Pulmonary artery endothelial cell (primary cell): ENCODE data around the gene TLN1. TPM values are rescaled to one million over a fixed set of nuclear protein-coding genes. Genes with fewer than 3 reads are reported as not detected.

ENCODE experiments used
- total RNA-seq: library from RNA; depleted of rRNA; stranded (reverse); fragments of >200 nt; gene quantifications from 2 replicates; pipeline ENCODE4 v1.2.3, GENCODE V29; 2014

The TLN1 gene
- total RNA-seq, 1 donor from 2014 or later = 314 TPM

Other genes starting within 250 kb of the TLN1 start
- gene RUSC2, start 242.1 kb downstream of the TLN1 start, total RNA-seq = 16.7 and 21.3 TPM in 2 replicates
- 4.3 and 6.9 TPM in 2 replicates for gene TESK1, start 126.9 kb downstream of the TLN1 start, total RNA-seq
- gene CD72, start 113.8 kb downstream of the TLN1 start, total RNA-seq = 0.07 TPM in 1 of 2 replicates, not detected in the other
- gene SIT1, start 81.3 kb downstream of the TLN1 start, total RNA-seq = not detected in 2 replicates
- 22,365 and 32,732 TPM in 2 replicates for gene RMRP, start 74.2 kb downstream of the TLN1 start, total RNA-seq
- 10.6 and 11.7 TPM in 2 replicates for gene CCDC107, start 73.9 kb downstream of the TLN1 start, total RNA-seq
- gene ARHGEF39, start 67.0 kb downstream of the TLN1 start, total RNA-seq = 0.86 and 2.0 TPM in 2 replicates
- gene CA9, start 58.3 kb downstream of the TLN1 start, total RNA-seq = 0.40 TPM in 1 of 2 replicates, not detected in the other
- gene TPM2, start 42.3 kb downstream of the TLN1 start, total RNA-seq = 119 and 221 TPM in 2 replicates
- gene CREB3, start 471 bp upstream of the TLN1 start, total RNA-seq = 45.2 and 58.0 TPM in 2 replicates
- 64.7 and 64.9 TPM in 2 replicates for gene GBA2, start 17.0 kb upstream of the TLN1 start, total RNA-seq
- 11.9 and 13.2 TPM in 2 replicates for gene RGP1, start 17.1 kb upstream of the TLN1 start, total RNA-seq
- gene MSMP, start 22.1 kb upstream of the TLN1 start, total RNA-seq = 8.5 and 23.2 TPM in 2 replicates
- 8.1 and 12.3 TPM in 2 replicates for gene NPR2, start 59.4 kb upstream of the TLN1 start, total RNA-seq
- 0.20 and 0.25 TPM in 2 replicates for gene SPAG8, start 80.1 kb upstream of the TLN1 start, total RNA-seq
- 23.9 and 24.1 TPM in 2 replicates for gene HINT2, start 82.8 kb upstream of the TLN1 start, total RNA-seq
- gene FAM221B, start 96.5 kb upstream of the TLN1 start, total RNA-seq = not detected in 2 replicates
- gene TMEM8B, start 97.0 kb upstream of the TLN1 start, total RNA-seq = 0.35 and 0.59 TPM in 2 replicates
- gene OR13J1, start 138.2 kb upstream of the TLN1 start, total RNA-seq = not detected in 2 replicates
- 2.4 and 5.6 TPM in 2 replicates for gene HRCT1, start 174.0 kb upstream of the TLN1 start, total RNA-seq
- 7.5 and 11.7 TPM in 2 replicates for gene SPAAR, start 177.3 kb upstream of the TLN1 start, total RNA-seq
- gene OR2S2, start 226.0 kb upstream of the TLN1 start, total RNA-seq = not detected in 2 replicates